ENCODE measurements around the gene PTPRE. TPM values are rescaled to one million over a fixed set of nuclear protein-coding genes. Genes with fewer than 3 reads are reported as not detected.

The PTPRE gene
- polyA plus RNA-seq, 12 donors: 3.9 to 17.8 (median 7.2) TPM; not detected in 1

DNA sequence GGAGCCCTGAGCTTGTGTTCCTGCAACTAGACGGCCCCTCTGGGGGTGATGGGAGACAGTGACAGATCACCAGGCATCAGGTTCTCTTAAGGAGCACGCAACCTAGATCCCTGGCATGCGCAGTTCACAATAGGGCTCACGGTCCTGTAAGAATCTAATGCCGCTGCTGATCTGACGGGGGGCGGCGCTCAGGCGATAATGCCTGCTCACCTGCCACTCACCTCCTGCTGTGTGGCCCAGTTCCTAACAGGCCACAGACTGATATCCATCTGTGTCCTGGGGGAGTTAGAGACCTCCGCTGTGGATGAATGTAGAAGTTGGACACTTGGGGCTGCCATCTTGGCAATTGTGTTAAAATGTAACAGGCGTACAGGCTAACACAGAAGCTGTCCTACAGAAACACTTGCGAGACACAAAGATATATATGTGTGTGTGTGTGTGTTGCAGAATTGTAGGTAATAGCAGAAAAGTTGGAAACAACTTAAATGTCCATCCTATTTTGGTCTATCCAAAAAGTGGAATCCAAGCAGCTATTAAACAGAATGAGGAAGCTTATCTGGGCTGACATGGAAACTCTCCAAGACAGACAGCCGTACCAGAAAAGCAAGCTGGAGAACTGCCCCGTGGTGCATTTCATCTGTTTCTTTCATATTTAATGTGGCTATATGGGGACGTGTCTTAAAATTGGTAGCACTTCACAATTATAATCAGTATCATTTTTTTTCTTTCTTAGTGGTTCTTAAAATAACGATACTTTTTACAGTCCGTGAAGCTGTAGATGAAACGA lies 136.5 kb downstream of the PTPRE start:
- DNase-seq: no peak

DNA sequence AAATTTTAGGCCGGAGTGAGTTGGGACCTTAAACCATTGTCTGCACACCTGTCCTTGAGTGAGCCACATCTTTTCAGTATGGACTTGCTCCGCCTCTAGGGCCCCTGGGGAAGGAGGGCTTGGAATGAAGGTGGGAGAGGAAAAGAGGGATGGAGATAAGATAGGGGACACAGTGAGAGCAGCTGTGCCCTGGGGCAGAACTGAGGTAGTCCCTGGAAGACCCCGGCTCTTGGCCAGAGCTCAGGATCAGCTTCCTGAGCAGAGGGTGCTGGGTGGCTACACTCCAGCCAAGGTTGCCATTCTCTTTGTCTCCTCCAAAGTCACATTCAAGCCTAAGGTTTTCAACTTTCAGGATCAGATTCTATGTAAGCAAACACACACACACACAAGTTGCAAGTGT lies 137.3 kb downstream of the PTPRE start:
- no peak for DNase-seq

DNA sequence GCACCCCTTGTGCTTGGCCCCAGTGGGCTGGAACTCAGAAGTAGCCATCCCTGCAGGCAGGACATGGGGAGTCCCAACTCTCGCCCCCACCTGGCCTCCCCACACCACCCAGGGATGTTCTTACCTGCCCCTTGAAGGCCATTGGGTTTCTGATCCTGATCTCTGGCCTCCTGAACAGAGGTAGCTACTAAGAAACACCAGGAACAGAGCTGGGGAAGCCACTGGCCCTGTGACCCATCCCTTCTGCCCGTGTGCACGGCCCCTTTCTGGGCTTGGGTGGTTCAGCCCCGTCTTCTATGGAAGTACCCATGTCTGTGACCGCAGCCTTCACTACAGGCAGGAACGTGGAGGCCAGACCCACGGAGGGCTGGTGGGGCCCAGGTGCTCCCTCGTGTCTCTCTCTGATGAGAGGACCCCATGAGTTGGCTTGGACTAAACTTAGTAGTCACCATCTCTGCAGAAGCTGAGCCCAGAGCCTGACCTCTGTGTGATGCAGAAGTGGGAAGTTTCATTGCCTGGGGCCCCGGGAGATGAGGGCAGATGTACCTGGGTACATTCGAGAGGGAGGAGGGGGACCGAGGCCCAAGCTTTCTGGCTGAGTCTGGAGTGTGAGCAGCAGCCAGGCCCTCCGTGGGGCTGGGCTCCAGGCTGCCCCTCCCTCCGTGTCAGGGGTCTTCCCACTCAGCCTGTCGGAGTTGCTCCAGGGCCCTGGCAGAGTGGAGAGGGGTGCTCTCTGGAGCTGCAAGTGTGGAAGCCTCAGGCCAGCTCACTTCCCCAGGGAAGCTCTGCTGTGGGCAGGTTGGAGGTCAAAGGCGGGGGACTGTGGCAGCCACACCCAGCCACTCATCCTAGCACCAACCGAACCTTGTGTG lies 138.3 kb downstream of the PTPRE start:
- DNase-seq: no peak

DNA sequence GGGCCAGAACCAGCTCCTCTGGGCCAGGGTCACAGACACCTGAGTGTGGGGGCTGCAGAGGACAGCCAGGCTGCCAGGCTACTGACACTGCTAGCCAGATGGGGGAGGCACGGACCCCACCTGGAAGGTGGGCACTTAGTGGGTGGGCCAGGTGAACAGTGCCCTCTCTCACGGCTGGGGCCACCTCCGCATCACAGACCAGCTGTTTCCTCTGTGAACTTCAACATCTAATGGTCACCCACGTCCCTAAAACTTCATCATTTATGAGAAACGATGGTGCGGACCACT lies 138.9 kb downstream of the PTPRE start:
- no peak for DNase-seq

DNA sequence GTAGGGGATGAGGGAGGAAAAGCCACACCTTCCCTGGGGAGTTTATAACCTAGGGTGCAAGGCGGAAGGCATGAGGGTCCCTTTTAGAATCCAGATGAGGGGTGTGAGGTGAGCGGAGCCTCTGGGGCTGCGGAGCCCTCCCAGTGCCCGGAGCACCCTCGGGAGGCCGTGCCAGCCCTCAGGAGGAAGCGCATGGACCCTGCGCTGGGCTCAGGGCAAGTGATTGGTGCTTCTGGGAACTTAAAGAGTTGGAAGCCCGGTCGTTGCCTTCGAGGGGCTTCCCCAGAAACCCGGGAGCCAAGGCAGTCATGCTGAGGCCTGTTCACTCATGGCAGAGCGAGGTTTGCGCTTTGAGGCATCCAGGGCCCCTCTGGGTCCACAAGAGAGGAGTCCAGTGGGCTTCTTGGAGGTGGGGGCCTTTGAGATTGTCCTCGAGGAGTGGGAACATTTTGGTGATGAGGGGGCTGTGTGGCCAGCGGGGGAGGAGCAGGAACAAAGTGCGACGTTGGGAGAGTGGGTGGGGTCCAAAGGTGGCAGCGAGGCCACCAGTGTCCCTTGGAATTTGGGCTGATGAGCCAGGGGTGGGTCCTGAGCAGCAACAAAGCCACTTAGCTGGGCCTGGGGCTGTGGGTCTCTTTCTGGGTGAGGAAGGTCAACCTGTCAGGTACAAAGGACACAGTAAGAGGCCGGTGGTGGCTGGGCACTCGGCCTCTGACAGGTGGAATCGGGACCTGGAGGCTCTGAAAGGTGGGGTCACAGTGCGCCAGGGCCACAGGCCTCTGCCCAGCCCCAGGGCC lies 139.5 kb downstream of the PTPRE start:
- no peak for DNase-seq

DNA sequence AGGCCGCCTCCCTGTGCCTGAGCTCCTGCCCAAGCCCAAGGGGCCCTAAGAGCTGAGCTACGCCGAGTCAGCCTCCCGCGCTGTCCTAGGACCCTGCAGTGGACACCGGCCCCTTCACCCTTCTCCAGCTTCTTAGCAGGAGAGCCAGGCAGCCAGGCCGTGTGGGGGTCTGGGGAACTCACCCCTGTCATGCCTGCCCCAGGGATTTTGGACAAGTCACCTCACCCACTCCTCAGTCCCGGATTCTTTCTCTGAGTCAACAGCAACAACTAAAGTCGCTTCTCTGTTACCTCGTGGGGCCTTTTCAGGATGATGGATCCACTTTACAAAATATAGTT lies 140.0 kb downstream of the PTPRE start:
- DNase-seq: no peak

DNA sequence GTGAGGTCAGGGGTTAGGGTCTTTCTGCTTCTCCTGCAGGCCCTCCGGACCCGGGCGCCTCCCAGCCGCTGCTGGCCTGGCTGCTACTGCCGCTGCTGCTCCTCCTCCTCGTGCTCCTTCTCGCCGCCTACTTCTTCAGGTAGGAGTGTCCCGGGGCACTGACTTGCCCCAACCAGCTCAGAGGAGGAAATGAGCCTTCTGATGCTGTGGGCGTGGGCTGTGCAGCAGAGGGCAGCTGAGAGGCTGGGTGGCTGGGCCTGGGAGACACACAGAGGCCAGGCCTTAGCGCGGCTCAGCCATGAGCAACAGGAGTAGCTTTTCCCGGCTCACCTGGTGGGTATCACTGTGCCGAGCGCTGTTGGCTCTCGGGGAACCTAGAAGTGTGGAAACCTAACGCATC lies 140.4 kb downstream of the PTPRE start:
- DNase-seq: peak; percentile 30

DNA sequence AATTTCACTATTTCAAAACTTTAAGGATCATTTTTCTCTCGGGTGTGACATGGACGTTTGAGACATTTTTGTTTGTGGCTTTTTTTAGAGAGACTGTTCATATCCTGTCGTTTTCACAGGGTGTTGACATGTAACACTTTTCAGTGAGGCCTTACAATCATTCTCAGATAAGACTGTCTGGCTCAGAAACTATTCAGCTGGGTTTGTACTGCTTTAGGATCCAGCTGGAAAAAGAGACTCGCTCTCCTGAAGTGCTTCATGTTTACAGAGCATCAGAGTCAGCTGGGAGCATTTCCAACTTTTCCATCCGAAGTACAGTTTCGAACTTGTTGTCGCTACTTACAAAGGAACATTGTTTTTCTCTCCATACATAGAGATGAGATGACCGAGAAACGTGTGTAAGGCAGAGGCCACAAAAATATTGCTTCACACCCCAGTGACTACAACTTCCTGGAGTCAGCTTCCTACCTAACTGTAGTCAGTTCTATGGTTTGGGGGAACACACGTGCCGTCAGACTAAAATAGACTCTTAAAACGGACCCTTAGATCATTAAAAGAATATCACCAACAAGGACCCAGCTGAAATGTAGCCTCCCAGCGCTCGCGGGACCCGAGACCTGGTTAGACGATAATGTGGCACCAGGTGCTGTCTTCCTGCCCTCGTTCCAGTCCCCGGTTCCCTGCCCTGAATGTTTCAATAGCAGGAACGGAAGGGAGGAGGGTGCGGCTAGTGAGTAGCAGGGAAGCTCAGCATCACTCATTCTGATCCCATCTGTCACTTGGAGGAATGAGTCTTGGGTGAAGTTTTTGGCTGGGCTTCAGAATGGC lies 141.3 kb downstream of the PTPRE start:
- peak; percentile 35 for DNase-seq

DNA sequence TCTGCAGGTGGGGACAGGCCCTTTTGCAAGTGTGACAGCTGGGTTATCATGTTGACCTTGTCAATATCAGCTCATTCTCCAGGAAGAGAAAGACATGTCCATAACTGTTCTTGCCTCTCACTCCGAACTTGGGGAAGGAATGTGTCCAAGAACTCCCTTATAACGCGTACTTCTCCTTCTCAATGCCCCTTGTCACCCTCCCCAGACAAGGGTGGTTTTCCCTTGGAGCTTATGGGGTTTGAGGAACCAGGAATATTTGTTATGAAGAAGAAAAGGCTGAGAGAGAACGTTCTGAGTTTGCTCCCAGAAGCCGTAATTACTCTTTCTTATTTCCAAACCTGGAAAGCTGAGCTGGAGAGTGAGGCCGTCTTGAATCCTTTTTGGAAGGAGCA lies 141.9 kb downstream of the PTPRE start:
- DNase-seq: no peak

DNA sequence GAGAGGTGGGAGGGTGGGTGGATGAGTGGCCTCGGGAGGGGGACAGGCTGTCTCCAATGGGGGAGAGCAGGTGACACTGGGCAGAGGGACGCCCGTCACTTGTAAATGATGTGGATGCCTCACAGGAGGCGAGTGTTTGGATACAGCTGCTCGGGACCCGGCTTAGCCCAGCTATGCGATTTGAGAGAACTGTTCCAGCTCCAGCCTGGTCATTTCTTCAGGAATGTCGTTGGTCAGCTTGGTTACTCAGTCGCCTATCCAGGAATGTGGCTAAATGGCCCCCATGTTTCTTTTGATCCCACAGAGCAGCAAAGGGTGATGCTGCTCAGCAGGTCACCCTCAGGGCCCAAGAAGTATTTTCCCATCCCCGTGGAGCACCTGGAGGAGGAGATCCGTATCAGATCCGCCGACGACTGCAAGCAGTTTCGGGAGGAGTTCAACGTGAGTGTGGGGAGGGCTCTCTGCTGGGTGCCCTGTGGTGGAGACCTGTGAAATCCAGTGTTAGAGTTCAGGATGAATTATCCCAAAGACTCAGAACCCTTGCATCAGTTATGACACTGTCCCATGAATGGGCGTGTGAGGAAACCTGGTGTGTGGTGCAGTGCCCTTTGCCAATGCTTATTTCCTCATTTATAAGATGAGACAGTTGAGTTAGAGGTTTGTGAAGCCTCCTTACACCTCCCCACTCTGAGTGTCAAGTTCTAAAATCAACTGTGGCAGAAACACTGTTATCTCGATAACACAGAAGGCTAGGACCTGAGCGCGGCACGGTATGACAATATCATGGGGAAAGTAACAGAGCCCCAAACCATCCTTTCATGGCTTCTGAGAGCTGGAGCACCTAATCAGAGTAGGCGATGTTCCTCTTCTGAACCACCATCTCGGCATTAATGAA lies 142.6 kb downstream of the PTPRE start:
- no peak for DNase-seq

DNA sequence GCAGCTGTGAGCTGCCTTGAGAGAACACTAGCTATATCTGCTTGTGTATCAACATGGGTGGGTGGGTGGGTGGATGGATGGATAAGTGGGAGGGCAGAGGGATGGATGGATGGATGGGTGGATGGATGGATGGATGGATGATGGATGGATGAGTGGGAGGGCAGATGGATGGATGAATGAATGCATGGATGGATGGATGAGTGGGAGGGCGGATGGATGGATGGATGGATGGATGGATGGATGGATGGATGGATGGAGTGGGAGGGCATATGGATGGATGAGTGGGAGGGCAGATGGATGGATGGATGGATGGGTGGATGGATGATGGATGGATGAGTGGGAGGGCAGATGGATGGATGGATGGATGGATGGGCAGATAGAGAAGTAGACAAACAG lies 143.2 kb downstream of the PTPRE start:
- DNase-seq: no peak

DNA sequence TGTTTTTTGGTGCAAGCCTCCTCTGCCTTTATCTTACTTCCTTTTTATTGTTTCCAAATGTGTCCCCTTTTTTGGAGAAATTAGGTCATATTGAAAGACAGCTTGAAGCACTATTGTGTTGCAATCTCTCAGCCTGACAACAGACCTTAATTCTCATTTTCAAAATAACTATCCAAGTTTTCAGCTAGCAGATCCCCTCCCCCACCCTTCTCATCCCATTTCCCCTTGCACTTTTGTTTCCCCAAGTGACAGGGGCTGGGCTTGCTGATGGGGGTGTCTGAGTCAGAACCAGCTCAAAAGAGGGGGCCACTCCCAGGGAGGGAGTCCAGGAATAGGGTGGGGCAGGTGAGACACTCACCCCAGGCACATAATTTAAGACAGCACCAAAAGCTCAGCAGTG lies 144.0 kb downstream of the PTPRE start:
- no peak for DNase-seq

DNA sequence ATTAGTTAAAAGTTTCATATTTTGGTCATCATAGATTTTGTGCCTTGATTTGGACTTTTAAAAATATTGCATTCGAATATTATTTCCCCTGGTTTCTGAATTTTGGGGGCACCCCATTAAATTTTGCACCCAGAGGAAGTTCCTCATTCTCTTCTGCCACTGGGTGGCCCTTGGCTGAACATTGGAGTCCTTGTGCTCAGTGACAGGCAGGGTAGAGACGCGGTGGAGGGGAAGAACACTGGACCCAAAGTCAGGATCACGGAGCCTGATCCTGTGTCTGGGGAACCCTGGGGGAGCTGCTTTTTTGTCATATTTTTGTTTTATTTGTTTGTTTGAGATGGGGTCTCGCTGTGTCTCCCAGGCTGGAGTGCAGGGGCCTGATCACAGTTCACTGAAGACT lies 144.6 kb downstream of the PTPRE start:
- DNase-seq: no peak

DNA sequence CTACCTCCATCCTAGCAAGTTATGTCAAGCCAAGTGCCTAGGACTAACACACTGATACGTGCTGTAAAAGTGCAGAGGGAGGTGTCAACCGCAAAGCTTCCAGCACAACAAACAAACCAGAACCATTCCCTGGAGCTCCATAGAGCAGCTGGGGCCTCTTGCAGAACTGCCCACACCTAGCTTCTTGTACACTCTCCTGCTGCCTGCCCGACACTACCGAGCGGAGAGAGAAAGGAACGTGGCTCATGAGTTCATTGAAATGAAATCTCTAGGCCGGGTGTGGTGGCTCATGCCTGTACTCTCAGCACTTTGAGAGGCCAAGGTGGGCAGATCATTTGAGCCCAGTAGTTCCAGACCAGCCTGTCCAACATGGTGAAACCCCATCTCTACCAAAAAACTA lies 145.8 kb downstream of the PTPRE start:
- DNase-seq: no peak

DNA sequence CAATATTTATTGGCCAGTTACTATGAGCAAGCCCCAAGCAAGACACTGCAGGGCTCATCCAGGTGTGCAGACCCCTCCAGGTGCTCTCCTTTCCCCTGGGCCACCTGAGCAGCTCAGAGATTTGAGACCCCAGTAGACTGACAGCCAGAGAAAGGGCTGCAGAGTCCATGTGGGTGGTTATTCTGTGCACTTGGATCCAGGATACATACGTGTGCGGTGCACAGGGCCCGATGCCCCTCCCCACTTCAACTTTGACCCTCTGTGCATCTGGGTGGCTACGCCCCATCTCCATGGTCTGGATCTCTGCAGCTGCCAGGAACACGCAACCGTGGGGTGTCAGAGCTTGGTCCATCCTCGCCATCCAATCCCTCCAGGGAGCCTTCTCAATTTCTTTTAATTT lies 146.5 kb downstream of the PTPRE start:
- DNase-seq: no peak

DNA sequence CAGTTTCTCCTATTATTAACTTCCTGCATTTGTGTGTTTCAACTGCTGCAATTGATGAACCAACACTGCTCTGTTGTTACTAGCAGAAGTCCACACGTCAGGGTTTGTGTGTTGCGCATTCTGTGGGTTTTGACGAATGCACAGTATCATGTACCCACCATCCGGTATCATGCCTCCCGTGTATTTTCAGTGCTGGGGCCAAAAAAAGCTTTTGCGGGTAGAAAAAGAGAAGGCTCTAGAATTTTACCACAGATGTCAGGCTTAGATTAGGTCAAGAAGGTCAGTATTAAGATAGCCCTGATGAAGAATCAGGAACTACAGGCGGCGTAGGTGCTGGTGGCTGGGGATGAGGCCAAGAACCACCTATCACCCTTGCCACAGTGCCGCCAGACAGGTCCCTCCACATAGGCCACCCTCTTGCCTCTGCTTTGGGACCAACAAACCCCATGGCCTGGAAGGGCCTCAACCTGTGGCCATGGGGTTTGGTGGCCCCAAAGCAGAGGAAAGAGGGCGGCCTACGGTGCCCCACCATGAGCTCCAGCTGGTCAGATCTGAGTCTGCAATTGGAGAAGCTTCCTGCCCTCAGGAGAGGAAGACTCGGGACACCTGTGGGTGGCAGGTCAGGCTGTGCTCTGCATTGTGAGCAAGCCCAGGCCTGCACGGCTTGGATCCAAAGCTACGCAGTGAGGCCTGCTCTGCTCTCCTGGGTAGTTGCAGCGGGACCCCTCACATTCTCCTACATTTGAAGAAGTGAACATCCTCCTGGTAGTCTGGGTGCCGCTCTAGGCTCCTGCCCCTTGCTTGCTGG lies 147.5 kb downstream of the PTPRE start:
- DNase-seq: no peak

DNA sequence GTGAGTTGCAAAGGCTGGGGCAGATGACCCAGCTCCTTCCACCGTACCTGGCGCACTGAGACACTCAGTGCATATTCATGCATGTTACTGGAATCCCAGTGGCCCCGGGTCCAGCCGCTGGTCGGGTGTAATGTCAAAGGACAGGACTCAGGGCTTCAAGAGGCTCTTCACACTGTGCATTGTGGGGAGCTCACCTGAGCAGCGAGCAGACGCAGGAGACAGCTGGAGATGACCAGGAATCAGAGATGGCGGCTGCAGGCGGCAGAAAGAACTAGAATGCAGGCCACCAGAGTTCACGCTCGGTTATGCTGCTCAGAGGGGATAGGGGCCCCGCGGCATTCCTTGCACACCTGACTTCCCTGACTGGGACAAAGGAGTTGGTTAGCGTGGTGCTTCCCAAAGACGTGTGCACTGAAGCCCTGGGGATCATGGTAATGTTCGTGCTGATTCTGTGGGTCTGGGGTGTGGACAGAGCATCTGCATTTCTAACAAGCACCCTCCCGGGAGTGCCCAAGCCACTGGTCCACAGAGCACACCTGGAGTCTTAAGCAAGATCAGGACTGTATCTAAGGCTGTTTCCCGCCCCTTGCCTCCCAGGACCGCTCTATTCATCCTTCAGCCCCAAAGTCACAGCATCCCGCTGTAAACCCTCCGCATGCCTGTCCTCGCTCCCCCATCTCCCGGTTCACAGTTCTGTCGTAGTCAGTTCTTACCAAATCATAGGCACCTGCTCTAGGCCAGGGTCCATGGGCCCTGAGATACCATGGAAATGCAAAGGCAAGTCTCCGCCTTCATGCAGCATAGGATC lies 148.4 kb downstream of the PTPRE start:
- DNase-seq: no peak

DNA sequence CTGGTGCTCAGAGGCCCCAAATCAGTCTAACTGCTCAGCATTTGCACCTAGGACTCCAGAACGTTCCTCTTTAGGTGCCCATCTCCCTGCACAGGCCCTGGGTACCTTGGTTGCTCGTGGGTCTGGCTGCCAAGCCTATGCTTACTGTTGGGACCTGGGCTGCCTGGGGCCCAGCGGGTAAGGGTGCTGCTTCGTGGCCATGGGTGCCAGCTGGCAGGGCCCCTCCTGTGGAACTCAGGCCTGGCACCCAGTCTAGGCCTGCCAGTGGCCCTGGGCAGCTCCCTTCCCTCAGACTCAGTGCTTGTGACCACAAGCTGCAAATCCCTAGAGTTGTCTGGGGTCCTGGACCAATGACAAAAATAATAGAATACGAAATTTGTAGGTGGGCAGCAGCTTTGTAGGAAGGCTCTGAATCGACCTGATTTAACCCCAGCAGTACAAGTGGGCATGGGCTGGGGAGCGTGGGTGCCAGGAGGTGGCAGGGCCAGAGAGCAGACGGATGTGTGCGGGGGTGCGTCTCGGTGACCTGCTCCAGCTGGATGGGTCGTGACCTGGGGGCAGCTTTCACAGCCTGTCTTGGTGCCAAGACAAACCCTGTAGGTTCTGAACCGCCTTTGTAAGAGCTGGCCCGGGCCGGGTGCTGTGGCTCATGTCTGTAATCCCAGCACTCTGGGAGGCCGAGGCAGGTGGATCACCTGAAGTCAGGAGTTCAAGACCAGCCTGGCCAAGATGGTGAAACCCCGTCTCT lies 149.6 kb downstream of the PTPRE start:
- no peak for DNase-seq

All from muscle of arm (tissue), 12 donors.